ENCODE results near the gene PROX2. TPM values are rescaled to one million over a fixed set of nuclear protein-coding genes. Genes with fewer than 3 reads are reported as not detected.

Gene PROX2
- total and polyA plus RNA-seq, 2 donors (not counting 3 experiments of a cell fraction or from before 2014, with no cell fraction given), result 0.01 TPM; not detected in 1

DNA sequence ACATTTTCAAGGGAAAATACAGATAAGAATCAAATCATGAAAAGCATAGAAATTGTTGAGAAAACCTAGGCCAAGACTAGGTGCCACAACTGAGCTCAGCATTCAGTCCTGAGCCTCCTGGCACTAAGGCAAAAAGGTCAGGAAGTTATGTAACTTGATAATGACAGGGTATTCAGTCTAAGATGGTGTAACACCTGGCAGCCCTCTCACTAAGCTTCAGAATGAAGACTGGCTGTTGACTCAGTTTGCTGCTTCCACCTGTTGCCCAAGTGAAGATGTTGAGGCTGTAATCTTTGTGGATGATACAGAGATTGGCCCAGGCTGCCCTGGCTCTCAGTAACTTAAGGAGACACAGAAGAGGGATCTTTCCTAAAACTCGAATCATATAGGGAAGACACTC lies 19.6 kb downstream of the PROX2 start:
- no TSS peak for BruUV-seq (replicated peaks)
- no peak for DNase-seq (ENCODE audit: low read depth, low spot score)
- Histone ChIP-seq H3K9me3 (replicated peaks; ENCODE audit: control insufficient read depth, insufficient read depth, low read length) (no peaks in the 10 kb centered on the region), H3K9me1 (replicated peaks; ENCODE audit: control insufficient read depth, extremely low read depth, insufficient read depth, low read length) (no peaks in the 10 kb centered on the region), H4K20me1 (replicated peaks; ENCODE audit: control insufficient read depth, extremely low read depth, insufficient read depth, low read length) (no peaks in the 10 kb centered on the region), H3K9ac (replicated peaks; ENCODE audit: extremely low read depth, insufficient read depth, low read length) (no peak overlapping the region), H3K79me2 (ENCODE audit: control insufficient read depth, insufficient read depth, low read length) (no peaks in the 10 kb centered on the region), H3K27me3 (ENCODE audit: control insufficient read depth in 2 of 2, insufficient read depth in 2 of 2, low read length in 2 of 2) (no peaks in the 10 kb centered on the region), H3K4me1 (ENCODE audit: control insufficient read depth, extremely low read depth, insufficient read depth, low read length) (no peaks in the 10 kb centered on the region), H3K36me3 (ENCODE audit: control insufficient read depth in 2 of 2, extremely low read depth in 1 of 2, insufficient read depth in 2 of 2, low read length in 2 of 2) (no peaks in the 10 kb centered on the region), H3K27ac (ENCODE audit: insufficient read depth, low read depth, low read length) (no peak overlapping the region), H3K4me3 (replicated peaks in 1 of 3; ENCODE audit: insufficient read depth in 1 of 3, low read depth in 1 of 3, low read length in 3 of 3) (no peak overlapping the region), H2AFZ (ENCODE audit: low read depth, low read length) (no peak overlapping the region), H3K4me2 (ENCODE audit: insufficient read depth, low read length) (no peak overlapping the region)
- dilution Hi-C loops (cut with MboI; ENCODE audit: extremely low pct_ligation_motif_present, low sequenced_read_pairs) (no loop called here), intact Hi-C loops (cut with micrococcal nuclease) (no loop called here)
- ChIA-PET CTCF (interaction anchor here (0.6 to 12.3 kb wide), 6 partner anchors 8 to 247 kb away, joined by 3 to 468 read pairs (median 4); no protein-coding TSS in a partner anchor), POLR2A (no interaction called here)
- FAIRE-seq, result no peak
- TF ChIP-seq POLR2AphosphoS5 (IDR thresholded peaks at IDR 0.05; ENCODE audit: insufficient read depth, low read depth, low read length) (no peak), FOS (IDR thresholded peaks at IDR 0.05; ENCODE audit: borderline replicate concordance, insufficient read depth, low read length) (no peak), EZH2 (IDR thresholded peaks at IDR 0.05; ENCODE audit: borderline replicate concordance, low read depth, low read length, severe bottlenecking) (no peak), POLR2A (IDR thresholded peaks at IDR 0.05; ENCODE audit: low read depth, low read length) (no peak), MYC (IDR thresholded peaks at IDR 0.05; ENCODE audit: low read depth, low read length) (no peak), JUN (IDR thresholded peaks at IDR 0.05; ENCODE audit: borderline replicate concordance, insufficient read depth, insufficient read length, low read depth) (no peak), GATA2 (IDR thresholded peaks at IDR 0.05; ENCODE audit: insufficient read depth, insufficient read length, low read depth, low read length) (no peak)
- TF ChIP-seq, protein P1, sequence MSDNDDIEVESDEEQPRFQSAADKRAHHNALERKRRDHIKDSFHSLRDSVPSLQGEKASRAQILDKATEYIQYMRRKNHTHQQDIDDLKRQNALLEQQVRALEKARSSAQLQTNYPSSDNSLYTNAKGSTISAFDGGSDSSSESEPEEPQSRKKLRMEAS (IDR thresholded peaks at IDR 0.05; ENCODE audit: insufficient read depth, insufficient read length), result no peak
- TF ChIP-seq, protein P2, sequence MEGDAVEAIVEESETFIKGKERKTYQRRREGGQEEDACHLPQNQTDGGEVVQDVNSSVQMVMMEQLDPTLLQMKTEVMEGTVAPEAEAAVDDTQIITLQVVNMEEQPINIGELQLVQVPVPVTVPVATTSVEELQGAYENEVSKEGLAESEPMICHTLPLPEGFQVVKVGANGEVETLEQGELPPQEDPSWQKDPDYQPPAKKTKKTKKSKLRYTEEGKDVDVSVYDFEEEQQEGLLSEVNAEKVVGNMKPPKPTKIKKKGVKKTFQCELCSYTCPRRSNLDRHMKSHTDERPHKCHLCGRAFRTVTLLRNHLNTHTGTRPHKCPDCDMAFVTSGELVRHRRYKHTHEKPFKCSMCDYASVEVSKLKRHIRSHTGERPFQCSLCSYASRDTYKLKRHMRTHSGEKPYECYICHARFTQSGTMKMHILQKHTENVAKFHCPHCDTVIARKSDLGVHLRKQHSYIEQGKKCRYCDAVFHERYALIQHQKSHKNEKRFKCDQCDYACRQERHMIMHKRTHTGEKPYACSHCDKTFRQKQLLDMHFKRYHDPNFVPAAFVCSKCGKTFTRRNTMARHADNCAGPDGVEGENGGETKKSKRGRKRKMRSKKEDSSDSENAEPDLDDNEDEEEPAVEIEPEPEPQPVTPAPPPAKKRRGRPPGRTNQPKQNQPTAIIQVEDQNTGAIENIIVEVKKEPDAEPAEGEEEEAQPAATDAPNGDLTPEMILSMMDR (IDR thresholded peaks at IDR 0.05; ENCODE audit: extremely low read depth in 1 of 2, insufficient read depth in 1 of 2, low read depth in 1 of 2, low read length in 2 of 2), result no peak
